Transverse colon (tissue), 4 donors: ENCODE measurements around the gene SLC7A6OS. TPM values are rescaled to one million over a fixed set of nuclear protein-coding genes. Genes with fewer than 3 reads are reported as not detected.

ENCODE experiments used
- DNase-seq: peaks from one replicate; pipeline ENCODE4 v3.0.0-alpha.2; 2019
- H3K27ac ChIP-seq, 4 donors: fragments of 200-600 bp; sonication (generic); 2 replicates each; pipeline ENCODE4 v1.5.1; 2016 to 2018; ENCODE audit warnings: inconsistent platforms in 4 of 4
- H3K27me3 ChIP-seq: fragments of 200-600 bp; sonication (generic); 2 replicates; pipeline ENCODE4 v1.5.1; 2017; ENCODE audit warnings: inconsistent platforms
- H3K36me3 ChIP-seq, 4 donors: fragments of 200-600 bp; sonication (generic); 2 replicates each; pipeline ENCODE4 v1.5.1; 2017 to 2019; ENCODE audit warnings: inconsistent platforms in 4 of 4
- H3K4me1 ChIP-seq, 4 donors: fragments of 200-600 bp; sonication (generic); 2 replicates each; pipeline ENCODE4 v1.5.1; 2017 to 2020; ENCODE audit warnings: inconsistent platforms in 4 of 4
- H3K4me3 ChIP-seq, 4 donors: fragments of 200-600 bp; sonication (generic); 1 replicate in 1 of 4; 2 replicates in 3 of 4; pipeline versions ENCODE4 v1.5.1 to v1.6.1; 2017 to 2019; ENCODE audit warnings: inconsistent platforms in 4 of 4
- H3K9me3 ChIP-seq, 2 donors: fragments of 200-600 bp; sonication (generic); 2 replicates each; pipeline ENCODE4 v1.5.1; 2017 to 2019; ENCODE audit warnings: inconsistent platforms in 2 of 2
- EP300 ChIP-seq: sonication (generic); formaldehyde crosslinking; IDR thresholded peaks from one replicate; pipeline ENCODE4 v1.6.1; 2017; ENCODE audit warnings: antibody characterized with exemption, low read depth
- POLR2A ChIP-seq: fragments of 450-650 bp; IDR thresholded peaks from one replicate; pipeline ENCODE4 v1.6.1; 2016; ENCODE audit warnings: antibody characterized with exemption, mild to moderate bottlenecking, moderate library complexity
- POLR2AphosphoS5 ChIP-seq, 3 donors: sonication (generic); formaldehyde crosslinking; IDR thresholded peaks; one replicate each; pipeline ENCODE4 v1.6.1; 2016; ENCODE audit warnings: antibody characterized with exemption in 3 of 3
- WGBS, 2 donors: methylation state at CpG; one replicate each; pipeline ENCODE4 v1.1.5; 2018; ENCODE audit warnings: low coverage in 1 of 2; 5-methylcytosine and 5-hydroxymethylcytosine counted together
- in situ Hi-C, 4 donors: fragments of 200-750 bp; cut with MboI; loops; one replicate each; pipeline versions ENCODE4 v1.15.0 to v1.15.1; 2017; ENCODE audit warnings: low sequenced_read_pairs in 3 of 4, low pct_ligation_motif_present in 1 of 4, low pct_unique_long_range_greater_than_20kb in 1 of 4
- intact Hi-C: fragments of 100-400 bp; cut with DNase I; formaldehyde crosslinking; loops from one replicate; pipeline ENCODE4 v1.15.1; 2023; ENCODE audit warnings: low total_unique reads
- total RNA-seq, 4 donors: library from RNA; depleted of rRNA; stranded (reverse); fragments of >200 nt; gene quantifications; one replicate each; pipeline ENCODE4 v1.1.0, GENCODE V29; 2016
- TF ChIP-seq, protein P1 (sequence below), 5 experiments: fragments of 200-600 bp in 3 of 5; fragments of 450-650 bp in 2 of 5; sonication (generic) in 3 of 5; IDR thresholded peaks; 1 replicate in 2 of 5; 2 replicates in 3 of 5; pipeline ENCODE4 v1.5.1; 2016 to 2017; ENCODE audit warnings: antibody characterized with exemption in 5 of 5, inconsistent platforms in 3 of 5, mild to moderate bottlenecking in 2 of 5, moderate library complexity in 1 of 5

Gene SLC7A6OS
- total RNA-seq, 4 donors from 2014 or later, result 7.8 to 49.0 (median 15.3) TPM

DNA sequence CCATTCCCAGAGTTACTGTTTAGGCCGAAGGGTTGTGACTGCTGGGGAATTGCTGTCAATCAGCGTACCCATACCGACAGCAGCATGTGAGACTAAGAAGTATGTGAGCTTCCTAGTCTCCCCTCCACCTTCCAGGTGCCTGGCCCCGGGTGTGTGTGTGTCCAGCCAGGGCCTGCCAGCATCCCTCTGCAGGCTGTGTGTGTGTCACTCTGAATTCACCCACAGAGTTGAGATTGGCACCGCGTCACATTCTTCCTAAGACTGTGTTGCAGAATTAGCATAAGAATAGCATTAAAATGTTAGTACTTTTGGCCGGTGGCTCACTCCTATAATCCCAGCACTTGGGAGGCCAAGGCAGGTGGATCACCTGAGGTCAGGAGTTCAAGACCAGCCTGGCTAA is 31.9 kb upstream of the SLC7A6OS start:
- intact Hi-C loops, result no loop called here
- Histone ChIP-seq H3K9me3 (no peaks in the 10 kb centered on the region), H3K4me3 (no peak overlapping the region), H3K27me3 (no peaks in the 10 kb centered on the region), H3K4me1 (no peaks in the 10 kb centered on the region), H3K36me3 (peaks cover 0 to 29% (median 16%) of the 10 kb centered on the region in 4 donors), H3K27ac (no peak overlapping the region)
- DNase-seq, result no peak
- TF ChIP-seq, protein P1, sequence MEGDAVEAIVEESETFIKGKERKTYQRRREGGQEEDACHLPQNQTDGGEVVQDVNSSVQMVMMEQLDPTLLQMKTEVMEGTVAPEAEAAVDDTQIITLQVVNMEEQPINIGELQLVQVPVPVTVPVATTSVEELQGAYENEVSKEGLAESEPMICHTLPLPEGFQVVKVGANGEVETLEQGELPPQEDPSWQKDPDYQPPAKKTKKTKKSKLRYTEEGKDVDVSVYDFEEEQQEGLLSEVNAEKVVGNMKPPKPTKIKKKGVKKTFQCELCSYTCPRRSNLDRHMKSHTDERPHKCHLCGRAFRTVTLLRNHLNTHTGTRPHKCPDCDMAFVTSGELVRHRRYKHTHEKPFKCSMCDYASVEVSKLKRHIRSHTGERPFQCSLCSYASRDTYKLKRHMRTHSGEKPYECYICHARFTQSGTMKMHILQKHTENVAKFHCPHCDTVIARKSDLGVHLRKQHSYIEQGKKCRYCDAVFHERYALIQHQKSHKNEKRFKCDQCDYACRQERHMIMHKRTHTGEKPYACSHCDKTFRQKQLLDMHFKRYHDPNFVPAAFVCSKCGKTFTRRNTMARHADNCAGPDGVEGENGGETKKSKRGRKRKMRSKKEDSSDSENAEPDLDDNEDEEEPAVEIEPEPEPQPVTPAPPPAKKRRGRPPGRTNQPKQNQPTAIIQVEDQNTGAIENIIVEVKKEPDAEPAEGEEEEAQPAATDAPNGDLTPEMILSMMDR (IDR thresholded peaks at IDR 0.05), result no peak
- TF ChIP-seq POLR2AphosphoS5 (IDR thresholded peaks at IDR 0.05) (no peak), POLR2A (no peak), EP300 (no peak)
- 96% methylated on average over 7 of the region's 7 CpGs; no CpG with 5 or more reads in 1 of the 2 donors for WGBS, 2 donors
- in situ Hi-C loops, result no loop called here

DNA sequence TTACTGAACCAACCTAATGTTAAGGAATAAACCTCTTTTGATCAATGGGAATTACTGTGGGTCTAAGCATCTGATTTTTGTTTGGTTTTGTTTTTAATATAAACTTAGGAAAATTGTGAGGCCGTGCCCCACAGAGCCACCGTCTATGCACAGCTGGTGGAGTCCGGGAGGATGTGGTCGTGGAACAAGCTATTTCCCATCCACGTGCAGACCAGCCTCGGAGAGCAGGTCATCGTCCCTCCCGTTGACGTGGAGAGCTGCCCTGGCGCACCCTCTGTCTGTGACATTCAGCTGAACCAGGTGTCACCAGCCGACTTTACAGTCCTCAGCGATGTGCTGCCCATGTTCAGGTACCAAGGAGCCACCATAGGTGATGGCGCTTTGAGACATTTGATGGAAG is 28.5 kb upstream of the SLC7A6OS start:
- TF ChIP-seq POLR2AphosphoS5 (IDR thresholded peaks at IDR 0.05) (no peak), EP300 (no peak), POLR2A (no peak)
- TF ChIP-seq, protein P1 (IDR thresholded peaks at IDR 0.05), result no peak
- H3K27me3 ChIP-seq, result no peaks in the 10 kb centered on the region
- H3K36me3 ChIP-seq, result peaks cover 0 to 26% (median 11%) of the 10 kb centered on the region in 4 donors
- H3K4me3 ChIP-seq, result no peak overlapping the region
- DNase-seq, result no peak
- no peak overlapping the region for H3K27ac ChIP-seq
- no peaks in the 10 kb centered on the region for H3K4me1 ChIP-seq
- WGBS, 2 donors, result 91 to 97% methylated on average over 5 to 13 of the region's 13 CpGs
- intact Hi-C loops (no loop called here), in situ Hi-C loops (no loop called here)
- no peaks in the 10 kb centered on the region for H3K9me3 ChIP-seq

DNA sequence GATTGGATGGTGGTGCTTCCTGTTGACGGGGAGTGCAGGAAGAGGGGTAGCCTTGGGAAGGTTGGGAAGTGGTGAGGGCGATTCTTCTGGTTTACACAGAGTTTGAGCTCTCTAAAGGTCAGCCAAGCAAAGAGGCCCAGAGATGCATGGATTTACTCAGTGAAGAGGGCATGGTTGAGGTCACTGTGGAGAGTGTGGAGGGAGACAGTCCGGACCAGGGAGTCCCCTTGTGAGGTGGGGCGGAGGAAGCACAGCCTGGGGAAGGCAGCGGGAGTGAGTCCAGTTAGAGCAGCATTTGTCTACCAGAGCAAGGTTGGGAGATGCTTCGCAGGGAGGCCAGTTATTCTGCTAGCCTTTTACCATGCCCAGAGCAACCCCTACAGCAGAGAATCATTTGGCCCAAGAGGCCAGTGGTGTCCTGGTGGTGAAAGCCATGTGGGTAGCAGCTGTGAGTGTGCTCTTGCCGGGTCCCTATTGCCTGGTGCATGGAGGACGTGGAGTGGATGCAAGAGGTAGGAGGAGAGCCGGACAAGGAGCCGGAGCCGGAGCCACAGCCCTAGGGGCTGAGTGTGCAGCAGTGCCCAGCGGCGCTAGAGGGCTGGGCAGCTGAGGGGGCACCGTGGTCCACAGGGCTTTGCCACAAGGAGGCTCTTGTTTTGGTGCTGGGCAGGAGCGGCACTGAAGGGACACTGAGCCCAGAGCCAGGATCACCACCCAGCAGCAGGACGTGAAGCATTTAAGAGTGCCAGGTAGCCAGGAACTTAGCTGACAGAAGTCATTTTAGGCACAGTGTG is 27.8 kb upstream of the SLC7A6OS start:
- Histone ChIP-seq H3K27me3 (no peaks in the 10 kb centered on the region), H3K36me3 (peaks cover 0 to 26% (median 11%) of the 10 kb centered on the region in 4 donors), H3K4me1 (no peaks in the 10 kb centered on the region), H3K27ac (no peak overlapping the region), H3K9me3 (no peaks in the 10 kb centered on the region), H3K4me3 (no peak overlapping the region)
- intact Hi-C loops, result no loop called here
- TF ChIP-seq, protein P1 (IDR thresholded peaks at IDR 0.05), result no peak
- TF ChIP-seq POLR2AphosphoS5 (IDR thresholded peaks at IDR 0.05), result no peak
- no peak for TF ChIP-seq EP300
- TF ChIP-seq POLR2A, result no peak
- WGBS, 2 donors, result 94 to 96% methylated on average over 4 to 16 of the region's 16 CpGs
- in situ Hi-C loops, result no loop called here
- DNase-seq, result no peak

DNA sequence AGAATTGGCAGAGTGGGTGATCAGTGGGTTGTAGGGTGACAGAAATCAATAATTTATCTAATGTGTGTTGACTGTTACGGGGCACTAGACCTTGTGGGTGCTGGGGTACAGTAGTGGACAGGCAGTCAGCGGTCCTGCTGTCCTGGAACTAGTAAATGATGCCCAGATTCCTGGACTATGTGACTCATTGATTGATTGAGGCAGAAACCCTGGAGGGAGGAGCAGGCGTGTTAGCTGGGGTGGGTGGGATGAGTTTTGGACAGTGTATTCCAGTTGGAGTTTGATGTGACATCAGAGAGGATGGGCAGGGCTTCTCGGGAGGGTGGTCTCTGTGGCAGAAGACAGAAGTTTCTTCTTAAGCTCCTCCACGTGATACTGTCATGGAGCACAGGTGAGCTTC is 24.4 kb upstream of the SLC7A6OS start:
- in situ Hi-C loops, result no loop called here
- Histone ChIP-seq H3K36me3 (peaks cover 0 to 20% (median 11%) of the 10 kb centered on the region in 4 donors), H3K4me3 (no peak overlapping the region), H3K4me1 (peaks cover 0 to 15% (median 5%) of the 10 kb centered on the region in 4 donors), H3K9me3 (no peaks in the 10 kb centered on the region), H3K27ac (no peak overlapping the region), H3K27me3 (no peaks in the 10 kb centered on the region)
- intact Hi-C loops, result no loop called here
- TF ChIP-seq POLR2A (no peak), POLR2AphosphoS5 (IDR thresholded peaks at IDR 0.05) (no peak), EP300 (no peak)
- TF ChIP-seq, protein P1 (IDR thresholded peaks at IDR 0.05), result no peak
- no peak for DNase-seq
- 87% methylated on average over 5 of the region's 5 CpGs; no CpG with 5 or more reads in 1 of the 2 donors for WGBS, 2 donors
